ENCODE measurements around the gene SPTB. TPM values are rescaled to one million over a fixed set of nuclear protein-coding genes. Genes with fewer than 3 reads are reported as not detected.
A peak's percentile ranks its signal among the peaks of the same experiment; 100 is the strongest.

SPTB gene
- total and polyA plus RNA-seq, 9 of the 15 experiments (the other 6 are each of a cell fraction or from before 2014, with no cell fraction given), result 0.21 to 45.9 (median 11.7) TPM

DNA sequence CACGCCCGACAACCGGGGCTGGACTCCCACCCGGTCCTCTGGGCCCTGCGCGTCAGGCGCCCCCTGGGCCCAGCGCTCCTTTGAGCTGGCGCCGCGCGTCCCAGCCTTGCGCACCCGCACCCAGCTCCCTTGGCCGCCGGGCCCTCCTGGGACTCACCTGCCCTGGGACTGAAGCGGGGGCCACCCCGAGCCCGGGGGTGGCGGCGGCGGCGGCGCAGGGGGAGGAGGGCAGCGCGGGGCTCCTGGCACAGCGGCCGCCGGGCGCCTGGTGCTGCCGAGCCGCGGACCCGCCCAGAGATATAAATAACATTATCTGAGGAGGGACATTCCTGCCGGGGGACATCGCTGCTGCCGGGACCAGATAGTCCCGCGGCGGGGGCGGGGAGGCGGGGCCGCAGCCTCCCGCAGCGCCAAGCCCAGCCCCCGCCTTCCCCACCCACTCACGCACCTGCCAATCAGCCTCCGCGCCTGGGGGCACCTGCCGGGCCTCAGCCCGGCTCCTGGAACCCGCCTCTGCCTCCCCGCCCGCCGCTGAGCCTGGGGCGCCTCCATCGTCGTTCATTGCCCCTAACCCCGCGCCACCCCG is at the start of gene SPTB (continued):
- TF ChIP-seq, protein P1, sequence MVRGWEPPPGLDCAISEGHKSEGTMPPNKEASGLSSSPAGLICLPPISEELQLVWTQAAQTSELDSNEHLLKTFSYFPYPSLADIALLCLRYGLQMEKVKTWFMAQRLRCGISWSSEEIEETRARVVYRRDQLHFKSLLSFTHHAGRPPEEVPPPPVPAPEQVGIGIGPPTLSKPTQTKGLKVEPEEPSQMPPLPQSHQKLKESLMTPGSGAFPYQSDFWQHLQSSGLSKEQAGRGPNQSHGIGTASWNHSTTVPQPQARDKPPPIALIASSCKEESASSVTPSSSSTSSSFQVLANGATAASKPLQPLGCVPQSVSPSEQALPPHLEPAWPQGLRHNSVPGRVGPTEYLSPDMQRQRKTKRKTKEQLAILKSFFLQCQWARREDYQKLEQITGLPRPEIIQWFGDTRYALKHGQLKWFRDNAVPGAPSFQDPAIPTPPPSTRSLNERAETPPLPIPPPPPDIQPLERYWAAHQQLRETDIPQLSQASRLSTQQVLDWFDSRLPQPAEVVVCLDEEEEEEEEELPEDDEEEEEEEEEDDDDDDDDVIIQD (CRISPR knock-in tag; IDR thresholded peaks at IDR 0.05), result no peak
- TF ChIP-seq ZBTB7A (IDR thresholded peaks at IDR 0.05; ENCODE audit: borderline replicate concordance, control insufficient read depth, low read depth, low read length) (peak; percentile 29; the same call in 1 of the 2 replicates), ZNF583 (CRISPR knock-in tag; IDR thresholded peaks at IDR 0.05) (no peak), ZKSCAN3 (CRISPR knock-in tag; IDR thresholded peaks at IDR 0.05) (no peak), TCF3 (CRISPR knock-in tag; IDR thresholded peaks at IDR 0.05) (peak; percentile 84), GATAD2B (IDR thresholded peaks at IDR 0.05; ENCODE audit: borderline replicate concordance) (peak; percentile 72; the same call in 1 of the 2 replicates), NCOR1 (IDR thresholded peaks at IDR 0.05) (peak; percentile 79), BHLHE40 (IDR thresholded peaks at IDR 0.05; ENCODE audit: low read length) (peak; percentile 21; the same call in 1 of the 2 replicates), U2AF2 (optimal IDR thresholded peaks at IDR 0.05; ENCODE audit: low read depth, low read length) (no peak), POLR2AphosphoS5 (IDR thresholded peaks at IDR 0.05; ENCODE audit: control insufficient read depth, insufficient read depth, low read depth, low read length) (peak; percentile 82), EGR1 (conservative IDR thresholded peaks at IDR 0.05) (peak; percentile 95), SMAD4 (CRISPR knock-in tag; conservative IDR thresholded peaks at IDR 0.05) (peak; percentile 79), FOXK1 (CRISPR knock-in tag; IDR thresholded peaks at IDR 0.05; ENCODE audit: borderline replicate concordance) (no peak), NEUROD1 (IDR thresholded peaks at IDR 0.05; ENCODE audit: borderline replicate concordance, low read depth, low read length, partially characterized antibody) (peak; percentile 18)
- TF ChIP-seq, protein P2, sequence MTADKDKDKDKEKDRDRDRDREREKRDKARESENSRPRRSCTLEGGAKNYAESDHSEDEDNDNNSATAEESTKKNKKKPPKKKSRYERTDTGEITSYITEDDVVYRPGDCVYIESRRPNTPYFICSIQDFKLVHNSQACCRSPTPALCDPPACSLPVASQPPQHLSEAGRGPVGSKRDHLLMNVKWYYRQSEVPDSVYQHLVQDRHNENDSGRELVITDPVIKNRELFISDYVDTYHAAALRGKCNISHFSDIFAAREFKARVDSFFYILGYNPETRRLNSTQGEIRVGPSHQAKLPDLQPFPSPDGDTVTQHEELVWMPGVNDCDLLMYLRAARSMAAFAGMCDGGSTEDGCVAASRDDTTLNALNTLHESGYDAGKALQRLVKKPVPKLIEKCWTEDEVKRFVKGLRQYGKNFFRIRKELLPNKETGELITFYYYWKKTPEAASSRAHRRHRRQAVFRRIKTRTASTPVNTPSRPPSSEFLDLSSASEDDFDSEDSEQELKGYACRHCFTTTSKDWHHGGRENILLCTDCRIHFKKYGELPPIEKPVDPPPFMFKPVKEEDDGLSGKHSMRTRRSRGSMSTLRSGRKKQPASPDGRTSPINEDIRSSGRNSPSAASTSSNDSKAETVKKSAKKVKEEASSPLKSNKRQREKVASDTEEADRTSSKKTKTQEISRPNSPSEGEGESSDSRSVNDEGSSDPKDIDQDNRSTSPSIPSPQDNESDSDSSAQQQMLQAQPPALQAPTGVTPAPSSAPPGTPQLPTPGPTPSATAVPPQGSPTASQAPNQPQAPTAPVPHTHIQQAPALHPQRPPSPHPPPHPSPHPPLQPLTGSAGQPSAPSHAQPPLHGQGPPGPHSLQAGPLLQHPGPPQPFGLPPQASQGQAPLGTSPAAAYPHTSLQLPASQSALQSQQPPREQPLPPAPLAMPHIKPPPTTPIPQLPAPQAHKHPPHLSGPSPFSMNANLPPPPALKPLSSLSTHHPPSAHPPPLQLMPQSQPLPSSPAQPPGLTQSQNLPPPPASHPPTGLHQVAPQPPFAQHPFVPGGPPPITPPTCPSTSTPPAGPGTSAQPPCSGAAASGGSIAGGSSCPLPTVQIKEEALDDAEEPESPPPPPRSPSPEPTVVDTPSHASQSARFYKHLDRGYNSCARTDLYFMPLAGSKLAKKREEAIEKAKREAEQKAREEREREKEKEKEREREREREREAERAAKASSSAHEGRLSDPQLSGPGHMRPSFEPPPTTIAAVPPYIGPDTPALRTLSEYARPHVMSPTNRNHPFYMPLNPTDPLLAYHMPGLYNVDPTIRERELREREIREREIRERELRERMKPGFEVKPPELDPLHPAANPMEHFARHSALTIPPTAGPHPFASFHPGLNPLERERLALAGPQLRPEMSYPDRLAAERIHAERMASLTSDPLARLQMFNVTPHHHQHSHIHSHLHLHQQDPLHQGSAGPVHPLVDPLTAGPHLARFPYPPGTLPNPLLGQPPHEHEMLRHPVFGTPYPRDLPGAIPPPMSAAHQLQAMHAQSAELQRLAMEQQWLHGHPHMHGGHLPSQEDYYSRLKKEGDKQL (CRISPR knock-in tag; IDR thresholded peaks at IDR 0.05; ENCODE audit: borderline replicate concordance), result no peak
- TF ChIP-seq, protein P3, sequence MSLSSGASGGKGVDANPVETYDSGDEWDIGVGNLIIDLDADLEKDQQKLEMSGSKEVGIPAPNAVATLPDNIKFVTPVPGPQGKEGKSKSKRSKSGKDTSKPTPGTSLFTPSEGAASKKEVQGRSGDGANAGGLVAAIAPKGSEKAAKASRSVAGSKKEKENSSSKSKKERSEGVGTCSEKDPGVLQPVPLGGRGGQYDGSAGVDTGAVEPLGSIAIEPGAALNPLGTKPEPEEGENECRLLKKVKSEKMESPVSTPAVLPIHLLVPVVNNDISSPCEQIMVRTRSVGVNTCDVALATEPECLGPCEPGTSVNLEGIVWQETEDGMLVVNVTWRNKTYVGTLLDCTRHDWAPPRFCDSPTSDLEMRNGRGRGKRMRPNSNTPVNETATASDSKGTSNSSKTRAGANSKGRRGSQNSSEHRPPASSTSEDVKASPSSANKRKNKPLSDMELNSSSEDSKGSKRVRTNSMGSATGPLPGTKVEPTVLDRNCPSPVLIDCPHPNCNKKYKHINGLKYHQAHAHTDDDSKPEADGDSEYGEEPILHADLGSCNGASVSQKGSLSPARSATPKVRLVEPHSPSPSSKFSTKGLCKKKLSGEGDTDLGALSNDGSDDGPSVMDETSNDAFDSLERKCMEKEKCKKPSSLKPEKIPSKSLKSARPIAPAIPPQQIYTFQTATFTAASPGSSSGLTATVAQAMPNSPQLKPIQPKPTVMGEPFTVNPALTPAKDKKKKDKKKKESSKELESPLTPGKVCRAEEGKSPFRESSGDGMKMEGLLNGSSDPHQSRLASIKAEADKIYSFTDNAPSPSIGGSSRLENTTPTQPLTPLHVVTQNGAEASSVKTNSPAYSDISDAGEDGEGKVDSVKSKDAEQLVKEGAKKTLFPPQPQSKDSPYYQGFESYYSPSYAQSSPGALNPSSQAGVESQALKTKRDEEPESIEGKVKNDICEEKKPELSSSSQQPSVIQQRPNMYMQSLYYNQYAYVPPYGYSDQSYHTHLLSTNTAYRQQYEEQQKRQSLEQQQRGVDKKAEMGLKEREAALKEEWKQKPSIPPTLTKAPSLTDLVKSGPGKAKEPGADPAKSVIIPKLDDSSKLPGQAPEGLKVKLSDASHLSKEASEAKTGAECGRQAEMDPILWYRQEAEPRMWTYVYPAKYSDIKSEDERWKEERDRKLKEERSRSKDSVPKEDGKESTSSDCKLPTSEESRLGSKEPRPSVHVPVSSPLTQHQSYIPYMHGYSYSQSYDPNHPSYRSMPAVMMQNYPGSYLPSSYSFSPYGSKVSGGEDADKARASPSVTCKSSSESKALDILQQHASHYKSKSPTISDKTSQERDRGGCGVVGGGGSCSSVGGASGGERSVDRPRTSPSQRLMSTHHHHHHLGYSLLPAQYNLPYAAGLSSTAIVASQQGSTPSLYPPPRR (CRISPR knock-in tag; IDR thresholded peaks at IDR 0.05; ENCODE audit: borderline replicate concordance), result no peak

All from K562 (cell line).